Endothelial cell of umbilical vein (primary cell): ENCODE measurements around the gene NCKAP5. TPM values are rescaled to one million over a fixed set of nuclear protein-coding genes. Genes with fewer than 3 reads are reported as not detected.

Experiments used
- BruUV-seq: library from RNA; stranded (reverse); fragments of 400-500 nt; replicated peaks from 2 replicates; lab custom pipeline; 2021; lab: Mats Ljungman, UMichigan
- CTCF ChIA-PET: fragments of 300-600, 350-600 bp; sonication (Branson Sonifier 250); formaldehyde crosslinking; loops from one replicate; lab custom pipeline; 2021; ENCODE audit warnings: antibody characterized with exemption, inconsistent platforms; lab: Charles Lee
- POLR2A ChIA-PET: fragments of 300-600, 350-600 bp; sonication (Branson Sonifier 250); formaldehyde crosslinking; loops from one replicate; lab custom pipeline; 2021; ENCODE audit warnings: antibody characterized with exemption, inconsistent platforms; lab: Charles Lee
- DNase-seq: peaks from one replicate; pipeline ENCODE4 v3.0.0-alpha.2; 2011; ENCODE audit warnings: low read depth, low spot score
- FAIRE-seq: peaks from 2 replicates; lab custom pipeline; 2011; peaks lifted over from hg19 to GRCh38; lab: Jason Lieb, UNC
- H2AFZ ChIP-seq: 2 replicates; pipeline ENCODE4 v1.6.0; 2012; ENCODE audit warnings: low read depth, low read length, control low read depth, inconsistent platforms
- H3K27ac ChIP-seq: 2 replicates; pipeline ENCODE4 v1.5.1; 2011; ENCODE audit warnings: low read depth, mild to moderate bottlenecking, control low read depth, low read length, moderate library complexity; ENCODE audit not compliant: insufficient read depth
- H3K27me3 ChIP-seq, 2 experiments: 2 replicates each; pipeline versions ENCODE4 v1.6.0 to v1.6.1; 2011; ENCODE audit warnings: low read length in 2 of 2, mixed read lengths in 1 of 2; ENCODE audit not compliant: control insufficient read depth in 2 of 2, insufficient read depth in 2 of 2
- H3K36me3 ChIP-seq, 2 experiments: 2 replicates in 1 of 2; 3 replicates in 1 of 2; pipeline ENCODE4 v1.5.1; 2011; ENCODE audit warnings: low read length in 2 of 2, mild to moderate bottlenecking in 1 of 2, moderate library complexity in 1 of 2; ENCODE audit not compliant: control insufficient read depth in 2 of 2, insufficient read depth in 2 of 2; ENCODE audit errors: extremely low read depth in 1 of 2
- H3K4me1 ChIP-seq: 3 replicates; pipeline ENCODE4 v1.5.1; 2011; ENCODE audit warnings: mild to moderate bottlenecking, low read length; ENCODE audit not compliant: control insufficient read depth, insufficient read depth; ENCODE audit errors: extremely low read depth
- H3K4me2 ChIP-seq: 2 replicates; pipeline ENCODE4 v1.6.1; 2011; ENCODE audit warnings: low read length, control low read depth, mixed read lengths; ENCODE audit not compliant: insufficient read depth
- H3K4me3 ChIP-seq, 3 experiments: fragments of 200-600 bp in 1 of 3; sonication (generic), shearing (Covaris generic) in 1 of 3; replicated peaks in 1 of 3; 2 replicates each; pipeline ENCODE4 v1.5.1; 2011 to 2016; ENCODE audit warnings: control low read depth in 3 of 3, low read length in 3 of 3, mild to moderate bottlenecking in 2 of 3, inconsistent platforms in 1 of 3, low read depth in 1 of 3, moderate library complexity in 1 of 3; ENCODE audit not compliant: insufficient read depth in 1 of 3
- H3K79me2 ChIP-seq: 2 replicates; pipeline ENCODE4 v1.6.0; 2012; ENCODE audit warnings: low read length, inconsistent platforms; ENCODE audit not compliant: control insufficient read depth, insufficient read depth
- H3K9ac ChIP-seq: replicated peaks from 2 replicates; pipeline ENCODE3; 2011; ENCODE audit warnings: low read length, control low read depth; ENCODE audit not compliant: insufficient read depth; ENCODE audit errors: extremely low read depth
- H3K9me1 ChIP-seq: replicated peaks from 3 replicates; pipeline ENCODE4 v1.6.0; 2011; ENCODE audit warnings: mild to moderate bottlenecking, low read length; ENCODE audit not compliant: control insufficient read depth, insufficient read depth; ENCODE audit errors: extremely low read depth
- H3K9me3 ChIP-seq: replicated peaks from 2 replicates; pipeline ENCODE4 v1.5.1; 2012; ENCODE audit warnings: low read length, inconsistent platforms; ENCODE audit not compliant: control insufficient read depth, insufficient read depth
- H4K20me1 ChIP-seq: replicated peaks from 2 replicates; pipeline ENCODE3; 2011; ENCODE audit warnings: mild to moderate bottlenecking, low read length; ENCODE audit not compliant: control insufficient read depth, insufficient read depth; ENCODE audit errors: extremely low read depth
- EZH2 ChIP-seq: IDR thresholded peaks from 2 replicates; pipeline ENCODE4 v1.6.1; 2012; ENCODE audit warnings: borderline replicate concordance, low read depth, mild to moderate bottlenecking, moderate library complexity, low read length, inconsistent platforms; ENCODE audit not compliant: severe bottlenecking
- FOS ChIP-seq: IDR thresholded peaks from 2 replicates; pipeline ENCODE4 v1.6.1; 2011; ENCODE audit warnings: mild to moderate bottlenecking, low read length, moderate library complexity, borderline replicate concordance; ENCODE audit not compliant: insufficient read depth
- GATA2 ChIP-seq: IDR thresholded peaks from 2 replicates; pipeline ENCODE4 v1.7.0; 2011; ENCODE audit warnings: low read depth, mild to moderate bottlenecking, moderate library complexity, mixed read lengths, low read length; ENCODE audit not compliant: insufficient read length, insufficient read depth
- JUN ChIP-seq: IDR thresholded peaks from 2 replicates; pipeline ENCODE4 v1.6.1; 2011; ENCODE audit warnings: borderline replicate concordance, low read depth; ENCODE audit not compliant: insufficient read length, insufficient read depth
- MYC ChIP-seq: IDR thresholded peaks from one replicate; pipeline ENCODE4 v1.6.1; 2011; ENCODE audit warnings: mild to moderate bottlenecking, low read depth, low read length
- POLR2A ChIP-seq: IDR thresholded peaks from 2 replicates; pipeline ENCODE4 v1.6.1; 2012; ENCODE audit warnings: low read depth, mild to moderate bottlenecking, control low read depth, low read length
- POLR2AphosphoS5 ChIP-seq: IDR thresholded peaks from 2 replicates; pipeline ENCODE4 v1.6.1; 2012; ENCODE audit warnings: low read depth, mild to moderate bottlenecking, control low read depth, low read length, moderate library complexity; ENCODE audit not compliant: insufficient read depth
- dilution Hi-C: fragments of 300-500 bp; cut with MboI; formaldehyde crosslinking; loops from one replicate; pipeline ENCODE4 v1.15.0; 2019; ENCODE audit warnings: low sequenced_read_pairs; ENCODE audit not compliant: extremely low pct_ligation_motif_present
- intact Hi-C: fragments of 100-400 bp; cut with micrococcal nuclease; formaldehyde crosslinking; loops from one replicate; pipeline ENCODE4 v1.10.0; 2022
- polyA plus RNA-seq, 4 experiments: library from polyadenylated mRNA; depleted of rRNA in 3 of 4; stranded (reverse) in 3 of 4; unstranded in 1 of 4; fragments of >200 nt; gene quantifications; 2 replicates each; pipeline versions ENCODE4 v1.2.1 to v1.2.3, GENCODE V29; 2011 to 2012; ENCODE audit warnings: missing spikeins in 1 of 4
- total RNA-seq: library from RNA; stranded (reverse); gene quantifications from 2 replicates; pipeline ENCODE4 v1.2.3, GENCODE V29; 2021
- TF ChIP-seq, protein P1 (sequence below), 2 donors: IDR thresholded peaks; 1 replicate in 1 of 2; 2 replicates in 1 of 2; pipeline ENCODE4 v1.5.1; 2011; ENCODE audit warnings: low read length in 2 of 2, mild to moderate bottlenecking in 2 of 2, moderate library complexity in 2 of 2, control low read depth in 1 of 2, inconsistent platforms in 1 of 2, low read depth in 1 of 2; ENCODE audit not compliant: insufficient read depth in 1 of 2; ENCODE audit errors: extremely low read depth in 1 of 2
- TF ChIP-seq, protein P2 (sequence below): IDR thresholded peaks from 2 replicates; pipeline ENCODE4 v1.6.1; 2011; ENCODE audit not compliant: insufficient read depth, insufficient read length

The NCKAP5 gene
- total and polyA plus RNA-seq, 2 donors (not counting 3 experiments of a cell fraction or from before 2014, with no cell fraction given), result 0.47 to 3.3 TPM

DNA sequence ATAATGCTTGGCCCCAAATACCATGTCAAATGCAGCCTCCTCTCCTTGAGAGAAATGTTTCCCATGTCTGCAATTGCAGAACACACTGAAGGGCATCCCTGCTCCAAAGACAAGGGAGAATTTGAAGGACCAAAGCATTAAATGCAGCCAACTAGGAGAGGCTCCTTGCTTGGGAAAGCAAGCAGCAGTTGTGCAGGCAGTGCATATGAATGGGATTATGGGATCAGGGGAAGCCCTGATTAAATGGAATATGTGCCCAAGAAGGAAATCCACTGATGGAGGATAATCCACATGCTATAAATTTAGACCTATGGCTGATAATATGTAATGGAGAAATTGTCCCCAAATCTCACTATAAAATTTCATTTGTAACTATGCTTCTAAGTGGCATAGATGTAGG is 116.1 kb downstream of the NCKAP5 start:
- FAIRE-seq, result no peak
- ChIA-PET CTCF (no interaction called here), POLR2A (no interaction called here)
- Histone ChIP-seq H3K27me3 (no peaks in the 10 kb centered on the region), H3K9ac (no peak overlapping the region), H3K79me2 (no peaks in the 10 kb centered on the region), H4K20me1 (no peaks in the 10 kb centered on the region), H3K36me3 (no peaks in the 10 kb centered on the region), H3K4me2 (no peak overlapping the region), H3K9me3 (no peaks in the 10 kb centered on the region), H3K27ac (no peak overlapping the region), H3K4me1 (peaks cover 3% of the 10 kb centered on the region), H3K4me3 (no peak overlapping the region), H3K9me1 (no peaks in the 10 kb centered on the region), H2AFZ (no peak overlapping the region)
- DNase-seq, result no peak
- dilution Hi-C loops (no loop called here), intact Hi-C loops (loop anchor here (10.0 kb wide), 1 partner anchor 393 kb away; no protein-coding TSS in a partner anchor)
- no TSS peak for BruUV-seq
- TF ChIP-seq MYC (no peak), GATA2 (no peak), JUN (no peak), FOS (no peak), EZH2 (no peak), POLR2A (no peak), POLR2AphosphoS5 (no peak)
- TF ChIP-seq, protein P1, sequence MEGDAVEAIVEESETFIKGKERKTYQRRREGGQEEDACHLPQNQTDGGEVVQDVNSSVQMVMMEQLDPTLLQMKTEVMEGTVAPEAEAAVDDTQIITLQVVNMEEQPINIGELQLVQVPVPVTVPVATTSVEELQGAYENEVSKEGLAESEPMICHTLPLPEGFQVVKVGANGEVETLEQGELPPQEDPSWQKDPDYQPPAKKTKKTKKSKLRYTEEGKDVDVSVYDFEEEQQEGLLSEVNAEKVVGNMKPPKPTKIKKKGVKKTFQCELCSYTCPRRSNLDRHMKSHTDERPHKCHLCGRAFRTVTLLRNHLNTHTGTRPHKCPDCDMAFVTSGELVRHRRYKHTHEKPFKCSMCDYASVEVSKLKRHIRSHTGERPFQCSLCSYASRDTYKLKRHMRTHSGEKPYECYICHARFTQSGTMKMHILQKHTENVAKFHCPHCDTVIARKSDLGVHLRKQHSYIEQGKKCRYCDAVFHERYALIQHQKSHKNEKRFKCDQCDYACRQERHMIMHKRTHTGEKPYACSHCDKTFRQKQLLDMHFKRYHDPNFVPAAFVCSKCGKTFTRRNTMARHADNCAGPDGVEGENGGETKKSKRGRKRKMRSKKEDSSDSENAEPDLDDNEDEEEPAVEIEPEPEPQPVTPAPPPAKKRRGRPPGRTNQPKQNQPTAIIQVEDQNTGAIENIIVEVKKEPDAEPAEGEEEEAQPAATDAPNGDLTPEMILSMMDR (IDR thresholded peaks at IDR 0.05; ENCODE audit: extremely low read depth in 1 of 2, insufficient read depth in 1 of 2, low read depth in 1 of 2, low read length in 2 of 2), result no peak
- TF ChIP-seq, protein P2, sequence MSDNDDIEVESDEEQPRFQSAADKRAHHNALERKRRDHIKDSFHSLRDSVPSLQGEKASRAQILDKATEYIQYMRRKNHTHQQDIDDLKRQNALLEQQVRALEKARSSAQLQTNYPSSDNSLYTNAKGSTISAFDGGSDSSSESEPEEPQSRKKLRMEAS, result no peak
